Measurements from ENCODE around the gene FAM228B. TPM values are rescaled to one million over a fixed set of nuclear protein-coding genes. Genes with fewer than 3 reads are reported as not detected.

The FAM228B gene
- total RNA-seq = 1 to 10 TPM; 7.9 to 8.7 TPM

- peaks cover 17% of the 10 kb centered on the region for H3K4me1 Mint-ChIP-seq
- peak; percentile 68 for DNase-seq
- peak within 1 kb of the TSS; percentile 89 for H3K27ac Mint-ChIP-seq
- ChIA-PET CTCF (interaction anchor here (0.6 to 2.5 kb wide), 5 partner anchors 8 to 249 kb away, joined by 3 to 6 read pairs (median 4); partner anchors contain the start of gene TP53I3), POLR2A (no interaction called here)
- peaks cover 5% of the 10 kb centered on the region for H3K36me3 Mint-ChIP-seq (ENCODE audit: low read depth)
- peak within 1 kb of the TSS; percentile 79 for H3K4me3 Mint-ChIP-seq
- peaks cover 3% of the 10 kb centered on the region for H3K27me3 Mint-ChIP-seq
- no peaks in the 10 kb centered on the region for H3K9me3 Mint-ChIP-seq
Observed at GRCh38 chr2:24123195-24123921, at the start of gene FAM228B, which contains the start of gene PFN4. FAM228B (plus strand) TSS chr2:24123469; CDS start chr2:24124362, 893 bp downstream. PFN4 (minus strand) TSS chr2:24123334; CDS start chr2:24122535, 799 bp downstream.

GRCh38 chr2:24073816-24074215, 49.5 kb upstream of the FAM228B start:
- Mint-ChIP-seq H3K27me3 (no peaks in the 10 kb centered on the region), H3K36me3 (ENCODE audit: low read depth) (peaks cover 26% of the 10 kb centered on the region), H3K4me3 (no peak overlapping the region), H3K9me3 (no peaks in the 10 kb centered on the region), H3K4me1 (peaks cover 45% of the 10 kb centered on the region), H3K27ac (no peak overlapping the region)
- CTCF ChIA-PET = interaction anchor here (1.5 to 1.9 kb wide), 2 partner anchors 10 to 147 kb away, joined by 4 to 5 read pairs; partner anchors contain the start of gene ATAD2B
- no peak for DNase-seq
- POLR2A ChIA-PET = no interaction called here

GRCh38 chr2:24075259-24075658, 48.0 kb upstream of the FAM228B start:
- Mint-ChIP-seq H3K4me1 (peaks cover 38% of the 10 kb centered on the region), H3K27ac (peak overlapping the region; percentile 98), H3K9me3 (no peaks in the 10 kb centered on the region), H3K4me3 (peak overlapping the region; percentile 95), H3K36me3 (ENCODE audit: low read depth) (peaks cover 21% of the 10 kb centered on the region), H3K27me3 (no peaks in the 10 kb centered on the region)
- ChIA-PET POLR2A (interaction anchor here (0.7 kb wide), 1 partner anchor 135 kb away, joined by 5 read pairs; the partner anchor contains the start of gene UBXN2A), CTCF (no interaction called here)
- no peak for DNase-seq

- peak within 1 kb of the TSS; percentile 95 for H3K4me3 Mint-ChIP-seq
- DNase-seq = peak; percentile 100
- H3K36me3 Mint-ChIP-seq (ENCODE audit: low read depth) = peaks cover 16% of the 10 kb centered on the region
- H3K9me3 Mint-ChIP-seq = no peaks in the 10 kb centered on the region
- peak within 1 kb of the TSS; percentile 98 for H3K27ac Mint-ChIP-seq
- POLR2A ChIA-PET = interaction anchor here (0.7 to 1.5 kb wide), 4 partner anchors 29 to 530 kb away, joined by 4 to 5 read pairs (median 5); partner anchors contain the start of genes ATAD2B, UBXN2A and WDCP
- H3K27me3 Mint-ChIP-seq = no peaks in the 10 kb centered on the region
- CTCF ChIA-PET = interaction anchor here (0.9 to 1.4 kb wide), 4 partner anchors 8 to 149 kb away, joined by 3 to 8 read pairs (median 5); partner anchors contain the start of genes ATAD2B, TP53I3, UBXN2A and WDCP
- H3K4me1 Mint-ChIP-seq = peaks cover 38% of the 10 kb centered on the region
Observed at GRCh38 chr2:24075915-24076848, 47.1 kb upstream of the FAM228B start, which contains the start of gene SF3B6. SF3B6 (minus strand) TSS chr2:24076326; CDS start chr2:24076229, 97 bp downstream.

GRCh38 chr2:24076849-24077534, 46.3 kb upstream of the FAM228B start:
- H3K27ac Mint-ChIP-seq = peak overlapping the region; percentile 98
- no peaks in the 10 kb centered on the region for H3K27me3 Mint-ChIP-seq
- peak overlapping the region; percentile 95 for H3K4me3 Mint-ChIP-seq
- POLR2A ChIA-PET = interaction anchor here (1.4 to 1.5 kb wide), 2 partner anchors 30 to 150 kb away, joined by 5 read pairs; partner anchors contain the start of genes ATAD2B and WDCP
- CTCF ChIA-PET = interaction anchor here (0.9 to 1.8 kb wide), 4 partner anchors 8 to 252 kb away, joined by 3 to 8 read pairs (median 6); partner anchors contain the start of genes ATAD2B, TP53I3 and WDCP
- H3K36me3 Mint-ChIP-seq (ENCODE audit: low read depth) = peaks cover 16% of the 10 kb centered on the region
- DNase-seq = no peak
- H3K9me3 Mint-ChIP-seq = no peaks in the 10 kb centered on the region
- peaks cover 38% of the 10 kb centered on the region for H3K4me1 Mint-ChIP-seq

GRCh38 chr2:24077535-24077877, 45.8 kb upstream of the FAM228B start:
- DNase-seq = no peak
- peak overlapping the region; percentile 95 for H3K4me3 Mint-ChIP-seq
- H3K27ac Mint-ChIP-seq = peak overlapping the region; percentile 98
- POLR2A ChIA-PET = interaction anchor here (1.5 kb wide), 1 partner anchor 150 kb away, joined by 5 read pairs; the partner anchor contains the start of gene ATAD2B
- no peaks in the 10 kb centered on the region for H3K27me3 Mint-ChIP-seq
- CTCF ChIA-PET = interaction anchor here (1.8 kb wide), 1 partner anchor 253 kb away, joined by 4 read pairs; no protein-coding TSS in a partner anchor
- peaks cover 35% of the 10 kb centered on the region for H3K4me1 Mint-ChIP-seq
- H3K9me3 Mint-ChIP-seq = no peaks in the 10 kb centered on the region
- peaks cover 17% of the 10 kb centered on the region for H3K36me3 Mint-ChIP-seq (ENCODE audit: low read depth)

- DNase-seq = no peak
- Mint-ChIP-seq H3K4me1 (peaks cover 32% of the 10 kb centered on the region), H3K4me3 (peak overlapping the region; percentile 95), H3K27me3 (no peaks in the 10 kb centered on the region), H3K27ac (peak overlapping the region; percentile 98), H3K9me3 (no peaks in the 10 kb centered on the region), H3K36me3 (ENCODE audit: low read depth) (peaks cover 14% of the 10 kb centered on the region)
- POLR2A ChIA-PET = interaction anchor here (0.6 kb wide), 1 partner anchor 174 kb away, joined by 5 read pairs; no protein-coding TSS in a partner anchor
- CTCF ChIA-PET = interaction anchor here (1.8 kb wide), 1 partner anchor 253 kb away, joined by 4 read pairs; no protein-coding TSS in a partner anchor
Observed at GRCh38 chr2:24077879-24078278, 45.4 kb upstream of the FAM228B start.

- Mint-ChIP-seq H3K9me3 (no peaks in the 10 kb centered on the region), H3K36me3 (ENCODE audit: low read depth) (peaks cover 2% of the 10 kb centered on the region), H3K27ac (no peak overlapping the region), H3K27me3 (no peaks in the 10 kb centered on the region), H3K4me3 (no peak overlapping the region), H3K4me1 (peaks cover 28% of the 10 kb centered on the region)
- POLR2A ChIA-PET = no interaction called here
- no peak for DNase-seq
- CTCF ChIA-PET = interaction anchor here (1.1 kb wide), 1 partner anchor 154 kb away, joined by 3 read pairs; the partner anchor contains the start of gene ATAD2B
Observed at GRCh38 chr2:24080701-24081100, 42.6 kb upstream of the FAM228B start.

- POLR2A ChIA-PET = no interaction called here
- H3K36me3 Mint-ChIP-seq (ENCODE audit: low read depth) = peaks cover 2% of the 10 kb centered on the region
- CTCF ChIA-PET = interaction anchor here (0.6 to 2.6 kb wide), 16 partner anchors 10 to 269 kb away, joined by 3 to 20 read pairs (median 4); partner anchors contain the start of genes ATAD2B, PFN4 and WDCP
- H3K27ac Mint-ChIP-seq = peak overlapping the region; percentile 89
- H3K27me3 Mint-ChIP-seq = no peaks in the 10 kb centered on the region
- no peak for DNase-seq
- peak overlapping the region; percentile 82 for H3K4me3 Mint-ChIP-seq
- peaks cover 20% of the 10 kb centered on the region for H3K4me1 Mint-ChIP-seq
- no peaks in the 10 kb centered on the region for H3K9me3 Mint-ChIP-seq
Observed at GRCh38 chr2:24082787-24083566, 40.3 kb upstream of the FAM228B start.

GRCh38 chr2:24083567-24084385, 39.5 kb upstream of the FAM228B start:
- H3K36me3 Mint-ChIP-seq (ENCODE audit: low read depth) = peaks cover 5% of the 10 kb centered on the region
- peak overlapping the region; percentile 89 for H3K27ac Mint-ChIP-seq
- no peaks in the 10 kb centered on the region for H3K27me3 Mint-ChIP-seq
- peak overlapping the region; percentile 82 for H3K4me3 Mint-ChIP-seq
- ChIA-PET POLR2A (interaction anchor here (1.1 kb wide), 1 partner anchor 157 kb away, joined by 6 read pairs; the partner anchor contains the start of gene ATAD2B), CTCF (interaction anchor here (0.6 to 2.6 kb wide), 25 partner anchors 8 to 911 kb away, joined by 3 to 20 read pairs (median 4); partner anchors contain the start of genes ATAD2B, PFN4, SF3B6 and UBXN2A)
- peaks cover 18% of the 10 kb centered on the region for H3K4me1 Mint-ChIP-seq
- no peaks in the 10 kb centered on the region for H3K9me3 Mint-ChIP-seq
- peak; percentile 66 for DNase-seq

All from activated CD4-positive, alpha-beta T cell treated with anti-CD3 and anti-CD28 coated beads, Interleukin-2, amount 10 ng/mL, durations not matched to agents 7 days and 5 days (primary cell).